AG04450 (cell line): ENCODE data around the gene PKD1. TPM values are rescaled to one million over a fixed set of nuclear protein-coding genes. Genes with fewer than 3 reads are reported as not detected.

Source experiments
- CTCF ChIA-PET: fragments of 300-600, 350-600 bp; formaldehyde crosslinking; extraction: SDS; loops from one replicate; lab custom pipeline; 2022; ENCODE audit warnings: antibody characterized with exemption, inconsistent platforms; lab: Charles Lee
- POLR2A ChIA-PET: fragments of 350-600 bp; formaldehyde crosslinking; extraction: SDS; loops from one replicate; lab custom pipeline; 2021; ENCODE audit warnings: antibody characterized with exemption, inconsistent platforms; lab: Yijun Ruan, JAX
- DNase-seq: peaks from one replicate; pipeline ENCODE4 v3.0.0-alpha.2; 2011; ENCODE audit warnings: low read depth, low spot score
- H3K27ac ChIP-seq: one replicate; pipeline ENCODE4 v1.5.1; 2012; ENCODE audit warnings: low read depth, low read length, control low read depth
- H3K27me3 ChIP-seq: one replicate; pipeline ENCODE4 v1.6.0; 2012; ENCODE audit warnings: low read length; ENCODE audit not compliant: control insufficient read depth, insufficient read depth
- H3K4me3 ChIP-seq: 2 replicates; pipeline ENCODE4 v1.5.1; 2011; ENCODE audit warnings: mild to moderate bottlenecking, low read depth, low read length, control low read depth
- H3K9me3 ChIP-seq: 2 replicates; pipeline ENCODE4 v1.5.1; 2012; ENCODE audit warnings: low read length; ENCODE audit not compliant: control insufficient read depth, insufficient read depth
- CTCF ChIP-seq: IDR thresholded peaks from 2 replicates; pipeline ENCODE4 v1.5.1; 2011; ENCODE audit warnings: low read depth, low read length, control low read depth, inconsistent platforms
- polyA plus RNA-seq: library from polyadenylated mRNA; depleted of rRNA; stranded (reverse); fragments of >200 nt; gene quantifications from 2 replicates; pipeline ENCODE4 v1.2.3, GENCODE V29; 2011

The PKD1 gene
- polyA plus RNA-seq, 1 experiment = 16.1 TPM

GRCh38 chr16:2171601-2172178, 36.0 kb upstream of the PKD1 start:
- Histone ChIP-seq H3K9me3 (no peaks in the 10 kb centered on the region; the same call in 1 of the 2 replicates), H3K4me3 (no peak overlapping the region), H3K27ac (no peak overlapping the region), H3K27me3 (no peaks in the 10 kb centered on the region)
- no peak for DNase-seq
- POLR2A ChIA-PET = interaction anchor here (2.8 kb wide), 1 partner anchor 16 kb away, joined by 13 read pairs; the partner anchor contains the start of gene TRAF7
- CTCF ChIA-PET = no interaction called here
- TF ChIP-seq CTCF = no peak

DNA sequence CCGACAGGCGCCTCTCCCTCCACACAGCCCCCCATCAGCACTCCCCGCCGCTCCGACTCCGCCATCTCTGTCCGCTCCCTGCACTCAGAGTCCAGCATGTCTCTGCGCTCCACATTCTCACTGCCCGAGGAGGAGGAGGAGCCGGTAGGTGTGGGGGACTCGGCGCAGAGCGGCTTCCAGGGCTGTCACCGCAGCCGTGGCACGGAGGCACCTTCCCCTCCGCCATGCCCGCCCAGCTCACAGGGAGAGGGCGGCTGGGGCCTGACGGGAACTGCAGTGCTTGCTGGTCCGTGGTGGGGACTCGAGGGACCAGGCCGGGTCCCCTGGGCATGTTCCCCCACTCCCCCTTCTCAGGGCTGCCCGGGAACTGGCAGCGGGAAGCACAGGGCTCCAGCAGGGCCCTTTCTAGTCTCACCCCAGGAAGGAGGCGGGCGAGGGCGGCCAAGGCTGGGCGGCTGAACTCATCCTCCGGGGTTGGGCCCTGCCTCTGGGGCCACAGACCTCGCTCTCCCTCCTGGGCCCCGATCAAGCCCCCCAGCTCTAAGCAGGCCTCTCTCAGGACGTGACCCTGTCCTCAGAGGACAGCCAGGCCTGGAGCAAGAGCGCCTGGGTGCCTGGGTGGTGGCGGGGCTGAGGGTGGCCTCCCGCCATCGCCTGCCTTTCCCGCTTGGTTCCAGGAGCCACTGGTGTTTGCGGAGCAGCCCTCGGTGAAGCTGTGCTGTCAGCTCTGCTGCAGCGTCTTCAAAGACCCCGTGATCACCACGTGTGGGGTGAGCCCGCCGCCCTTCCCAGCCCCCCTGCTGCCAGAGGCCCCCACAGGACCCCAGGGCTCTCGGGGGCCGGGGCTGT, 35.1 kb upstream of the PKD1 start:
- Histone ChIP-seq H3K9me3 (no peaks in the 10 kb centered on the region; the same call in 1 of the 2 replicates), H3K27ac (no peak overlapping the region), H3K4me3 (no peak overlapping the region), H3K27me3 (no peaks in the 10 kb centered on the region)
- no peak for DNase-seq
- ChIA-PET CTCF (no interaction called here), POLR2A (no interaction called here)
- TF ChIP-seq CTCF = no peak

DNA sequence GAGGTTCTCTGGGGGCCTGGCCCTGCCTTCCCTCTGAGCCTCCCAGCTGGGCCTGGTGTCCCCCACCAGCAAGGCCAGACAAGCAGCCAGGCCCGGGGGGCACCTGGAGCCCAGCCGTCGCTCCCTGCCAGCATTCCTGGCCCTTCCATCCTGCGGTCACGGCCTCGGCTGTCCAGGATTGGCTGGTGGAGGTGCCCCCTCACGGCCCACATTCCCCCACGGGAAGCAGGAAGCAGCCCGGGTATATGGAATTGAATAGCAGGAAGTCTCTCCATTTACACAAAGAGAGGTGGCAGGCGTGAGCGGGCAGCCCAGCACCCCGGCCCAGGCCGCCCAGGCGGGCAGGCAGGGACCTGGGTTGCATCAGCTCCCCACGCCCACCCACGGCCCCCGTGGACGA, 34.4 kb upstream of the PKD1 start:
- Histone ChIP-seq H3K4me3 (no peak overlapping the region), H3K27ac (no peak overlapping the region), H3K9me3 (no peaks in the 10 kb centered on the region; the same call in 1 of the 2 replicates), H3K27me3 (no peaks in the 10 kb centered on the region)
- ChIA-PET CTCF (no interaction called here), POLR2A (no interaction called here)
- DNase-seq = no peak
- TF ChIP-seq CTCF = no peak

GRCh38 chr16:2167068-2167638, 31.5 kb upstream of the PKD1 start:
- POLR2A ChIA-PET = interaction anchor here (3.2 kb wide), 1 partner anchor 12 kb away, joined by 15 read pairs; the partner anchor contains the start of gene TRAF7
- TF ChIP-seq CTCF = no peak
- CTCF ChIA-PET = interaction anchor here (0.7 kb wide), 1 partner anchor 12 kb away, joined by 7 read pairs; the partner anchor contains the start of gene TRAF7
- Histone ChIP-seq H3K4me3 (no peak overlapping the region), H3K9me3 (peaks cover 14% of the 10 kb centered on the region), H3K27ac (no peak overlapping the region), H3K27me3 (no peaks in the 10 kb centered on the region)
- DNase-seq = no peak
